Endodermal cell (in vitro differentiated cells): Measurements from ENCODE around the gene NUDT17. TPM values are rescaled to one million over a fixed set of nuclear protein-coding genes. Genes with fewer than 3 reads are reported as not detected.

Source experiments
- DNase-seq: peaks from one replicate; pipeline ENCODE4 v3.0.0-alpha.2; 2017
- H3K27ac ChIP-seq: 2 replicates; pipeline ENCODE4 v1.5.1; 2013; ENCODE audit warnings: mild to moderate bottlenecking, low read depth, low read length, moderate library complexity
- H3K27me3 ChIP-seq: 2 replicates; pipeline ENCODE4 v1.6.1; 2013; ENCODE audit warnings: mild to moderate bottlenecking, low read length, moderate library complexity; ENCODE audit not compliant: insufficient read depth, control insufficient read depth, poor library complexity, severe bottlenecking
- H3K36me3 ChIP-seq: 2 replicates; pipeline ENCODE4 v1.7.0; 2013; ENCODE audit warnings: mild to moderate bottlenecking, low read length, moderate library complexity; ENCODE audit not compliant: control insufficient read depth, insufficient read depth
- H3K4me1 ChIP-seq: one replicate; pipeline ENCODE4 v1.7.0; 2013; ENCODE audit warnings: low read length; ENCODE audit not compliant: control insufficient read depth, insufficient read depth
- H3K4me3 ChIP-seq: 2 replicates; pipeline ENCODE4 v1.5.1; 2013; ENCODE audit warnings: mild to moderate bottlenecking, low read length, moderate library complexity
- H3K9ac ChIP-seq: 2 replicates; pipeline ENCODE4 v1.6.1; 2013; ENCODE audit warnings: mild to moderate bottlenecking, low read length, moderate library complexity; ENCODE audit not compliant: poor library complexity, severe bottlenecking; ENCODE audit errors: extremely low read depth
- H3K9me3 ChIP-seq: 2 replicates; pipeline ENCODE4 v1.6.1; 2013; ENCODE audit warnings: mild to moderate bottlenecking, low read length, moderate library complexity; ENCODE audit not compliant: control insufficient read depth
- H3K27ac Mint-ChIP-seq: 2 replicates; pipeline ENCODE4 v1.8.0; 2020; ENCODE audit warnings: mixed read lengths
- H3K27me3 Mint-ChIP-seq: 2 replicates; pipeline ENCODE4 v1.8.0; 2021; ENCODE audit warnings: mild to moderate bottlenecking, mixed read lengths; ENCODE audit not compliant: insufficient read depth
- H3K36me3 Mint-ChIP-seq: 2 replicates; pipeline ENCODE4 v1.8.0; 2020; ENCODE audit warnings: low read depth, mixed read lengths
- H3K4me1 Mint-ChIP-seq: 2 replicates; pipeline ENCODE4 v1.8.0; 2020; ENCODE audit warnings: mixed read lengths
- H3K4me3 Mint-ChIP-seq: 2 replicates; pipeline ENCODE4 v1.8.0; 2020; ENCODE audit warnings: mild to moderate bottlenecking, moderate library complexity, mixed read lengths
- H3K9me3 Mint-ChIP-seq: 2 replicates; pipeline ENCODE4 v1.8.0; 2020; ENCODE audit warnings: mild to moderate bottlenecking, mixed read lengths
- CTCF ChIP-seq: fragments of 200-600 bp; sonication (generic); conservative IDR thresholded peaks from 2 replicates; pipeline ENCODE4 v1.5.0; 2021; ENCODE audit warnings: antibody characterized with exemption, mild to moderate bottlenecking
- WGBS, 2 experiments: methylation state at CpG; one replicate each; pipeline versions ENCODE4 v1.1.5 to v1.1.7; 2013; ENCODE audit warnings: missing lambda C conversion rate in 2 of 2, mixed read lengths in 1 of 2; ENCODE audit not compliant: insufficient coverage in 1 of 2, insufficient read length in 1 of 2; 5-methylcytosine and 5-hydroxymethylcytosine counted together
- total RNA-seq, 2 donors: library from RNA; stranded (reverse); fragmentation: NEBNext Ultra II Directional in 1 of 2; extraction: Animal tissue kit (Norgen Biotek cat#: 25700) in 1 of 2; gene quantifications; 2 replicates in 1 of 2; 3 replicates in 1 of 2; pipeline ENCODE4 v1.2.1, GENCODE V29; 2021

The NUDT17 gene
- total RNA-seq, 2 donors from 2014 or later = 2.8 to 4.0 TPM

- Mint-ChIP-seq H3K4me1 (peaks cover 6% of the 10 kb centered on the region), H3K4me3 (peak overlapping the region; percentile 94), H3K36me3 (peaks cover 21% of the 10 kb centered on the region), H3K27ac (peak overlapping the region; percentile 92), H3K27me3 (peaks cover 8% of the 10 kb centered on the region), H3K9me3 (no peaks in the 10 kb centered on the region)
- H3K27me3 ChIP-seq = no peaks in the 10 kb centered on the region
- peak; percentile 44 for TF ChIP-seq CTCF
- H3K9me3 ChIP-seq = no peaks in the 10 kb centered on the region
- H3K9ac ChIP-seq = peak overlapping the region; percentile 52
- H3K27ac ChIP-seq = peak overlapping the region; percentile 76
- H3K4me3 ChIP-seq = peak overlapping the region; percentile 94
- H3K36me3 ChIP-seq = peaks cover 25% of the 10 kb centered on the region
- peaks cover 5% of the 10 kb centered on the region for H3K4me1 ChIP-seq
- peak; percentile 96 for DNase-seq
- 0 to 7% methylated on average over 3 to 41 of the region's 41 CpGs for WGBS, 2 experiments
These were observed 14.1 kb downstream of the NUDT17 start for GRCh38 chr1:145859491-145860023.

GRCh38 chr1:145863282-145864018 is 18.0 kb downstream of the NUDT17 start:
- peaks cover 4% of the 10 kb centered on the region for H3K4me1 Mint-ChIP-seq

GRCh38 chr1:145868232-145868631 is 22.8 kb downstream of the NUDT17 start:
- Histone ChIP-seq H3K4me1 (no peaks in the 10 kb centered on the region), H3K36me3 (no peaks in the 10 kb centered on the region), H3K9me3 (no peaks in the 10 kb centered on the region), H3K27ac (no peak overlapping the region), H3K4me3 (no peak overlapping the region), H3K9ac (no peak overlapping the region), H3K27me3 (peaks cover 20% of the 10 kb centered on the region)
- no peak for TF ChIP-seq CTCF
- no peaks in the 10 kb centered on the region for H3K9me3 Mint-ChIP-seq
- no peak overlapping the region for H3K4me3 Mint-ChIP-seq
- peaks cover 15% of the 10 kb centered on the region for H3K4me1 Mint-ChIP-seq
- no peak overlapping the region for H3K27ac Mint-ChIP-seq
- H3K36me3 Mint-ChIP-seq = no peaks in the 10 kb centered on the region
- peaks cover 24% of the 10 kb centered on the region for H3K27me3 Mint-ChIP-seq
- WGBS, 2 experiments = 87 to 96% methylated on average over 4 of the region's 4 CpGs
- DNase-seq = no peak

More at GRCh38 chr1:145863282-145864018, 18.0 kb downstream of the NUDT17 start:
- no peak overlapping the region for H3K4me3 Mint-ChIP-seq
- no peak overlapping the region for H3K4me3 ChIP-seq
- DNase-seq = no peak
- no peak overlapping the region for H3K27ac Mint-ChIP-seq
- no peaks in the 10 kb centered on the region for H3K9me3 ChIP-seq
- H3K27me3 Mint-ChIP-seq = peaks cover 8% of the 10 kb centered on the region
- H3K27ac ChIP-seq = no peak overlapping the region
- no peaks in the 10 kb centered on the region for H3K27me3 ChIP-seq
- H3K4me1 ChIP-seq = no peaks in the 10 kb centered on the region
- no peak overlapping the region for H3K9ac ChIP-seq
- no peaks in the 10 kb centered on the region for H3K9me3 Mint-ChIP-seq
- H3K36me3 Mint-ChIP-seq = no peaks in the 10 kb centered on the region
- WGBS, 2 experiments = 89 to 93% methylated on average over 3 to 4 of the region's 5 CpGs
- TF ChIP-seq CTCF = no peak
- no peaks in the 10 kb centered on the region for H3K36me3 ChIP-seq
